Peyer's patch (tissue), 4 donors: ENCODE data around the gene ZFHX2.

ENCODE experiments used
- CTCF ChIP-seq, 6 experiments: fragments of 450-650 bp in 4 of 6; fragments of 200-600 bp in 2 of 6; sonication (generic) in 1 of 6; IDR thresholded peaks; one replicate each; pipeline ENCODE4 v1.5.1; 2017 to 2019; ENCODE audit warnings: antibody characterized with exemption in 6 of 6, mild to moderate bottlenecking in 3 of 6, moderate library complexity in 1 of 6
- POLR2A ChIP-seq, 2 donors: fragments of 450-650 bp; IDR thresholded peaks; one replicate each; pipeline ENCODE4 v1.5.1; 2017; ENCODE audit warnings: antibody characterized with exemption in 2 of 2, mild to moderate bottlenecking in 2 of 2, moderate library complexity in 2 of 2

- TF ChIP-seq CTCF (IDR thresholded peaks at IDR 0.05) (no peak), POLR2A (IDR thresholded peaks at IDR 0.05) (no peak)
Observed at GRCh38 chr14:23530375-23531055, 21.1 kb downstream of the ZFHX2 start.
